AG09319 (cell line): ENCODE measurements around the gene SLC39A11.

Experiments
- DNase-seq: peaks from one replicate; pipeline ENCODE4 v3.0.0-alpha.2; 2010; ENCODE audit warnings: low read depth; ENCODE audit errors: extremely low read depth
- TF ChIP-seq, protein P1 (sequence below): IDR thresholded peaks from 2 replicates; pipeline ENCODE4 v1.5.1; 2011; ENCODE audit warnings: low read depth, mild to moderate bottlenecking, inconsistent platforms, low read length, moderate library complexity

SLC39A11 gene

DNA sequence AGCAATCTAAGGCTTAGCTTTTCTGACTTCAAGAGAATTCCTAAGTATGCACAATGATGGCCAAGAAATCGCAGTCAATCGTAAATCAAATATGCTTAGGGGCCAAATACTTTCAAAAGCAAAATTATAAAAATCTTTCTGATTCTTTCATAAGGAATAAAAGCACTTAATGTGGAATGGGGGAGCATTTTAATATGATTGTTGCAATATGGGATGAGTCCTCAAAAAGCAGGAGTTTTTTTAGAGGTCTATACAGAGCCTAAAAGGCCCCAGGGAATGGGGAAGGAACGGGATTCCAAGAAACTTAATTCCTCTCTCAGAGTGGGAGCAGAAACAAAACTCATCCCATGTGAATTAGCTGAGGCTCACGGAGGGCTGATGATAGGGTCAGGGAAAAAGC, 14.7 kb upstream of the SLC39A11 start:
- DNase-seq, result no peak
- TF ChIP-seq, protein P1, sequence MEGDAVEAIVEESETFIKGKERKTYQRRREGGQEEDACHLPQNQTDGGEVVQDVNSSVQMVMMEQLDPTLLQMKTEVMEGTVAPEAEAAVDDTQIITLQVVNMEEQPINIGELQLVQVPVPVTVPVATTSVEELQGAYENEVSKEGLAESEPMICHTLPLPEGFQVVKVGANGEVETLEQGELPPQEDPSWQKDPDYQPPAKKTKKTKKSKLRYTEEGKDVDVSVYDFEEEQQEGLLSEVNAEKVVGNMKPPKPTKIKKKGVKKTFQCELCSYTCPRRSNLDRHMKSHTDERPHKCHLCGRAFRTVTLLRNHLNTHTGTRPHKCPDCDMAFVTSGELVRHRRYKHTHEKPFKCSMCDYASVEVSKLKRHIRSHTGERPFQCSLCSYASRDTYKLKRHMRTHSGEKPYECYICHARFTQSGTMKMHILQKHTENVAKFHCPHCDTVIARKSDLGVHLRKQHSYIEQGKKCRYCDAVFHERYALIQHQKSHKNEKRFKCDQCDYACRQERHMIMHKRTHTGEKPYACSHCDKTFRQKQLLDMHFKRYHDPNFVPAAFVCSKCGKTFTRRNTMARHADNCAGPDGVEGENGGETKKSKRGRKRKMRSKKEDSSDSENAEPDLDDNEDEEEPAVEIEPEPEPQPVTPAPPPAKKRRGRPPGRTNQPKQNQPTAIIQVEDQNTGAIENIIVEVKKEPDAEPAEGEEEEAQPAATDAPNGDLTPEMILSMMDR, result no peak

DNA sequence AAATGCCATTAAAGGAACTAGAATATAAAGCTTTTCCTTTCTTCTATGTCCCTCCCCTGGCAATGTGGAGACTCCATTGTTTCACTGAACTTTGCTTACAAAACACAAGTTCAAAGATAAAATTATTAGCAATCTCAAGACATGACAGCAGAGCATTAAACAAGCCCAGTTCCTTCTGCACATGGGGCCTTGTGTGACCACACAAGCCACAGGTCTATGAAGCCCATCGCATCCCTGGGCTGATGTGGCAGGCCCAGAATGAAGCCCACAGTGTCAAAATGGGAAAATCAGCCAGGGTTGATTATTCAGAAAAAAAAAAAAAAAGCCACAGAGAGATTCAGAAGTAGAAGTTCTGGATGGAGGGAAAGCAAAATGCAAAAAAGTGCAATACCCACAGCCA, 12.9 kb upstream of the SLC39A11 start:
- TF ChIP-seq, protein P1, result no peak
- no peak for DNase-seq

DNA sequence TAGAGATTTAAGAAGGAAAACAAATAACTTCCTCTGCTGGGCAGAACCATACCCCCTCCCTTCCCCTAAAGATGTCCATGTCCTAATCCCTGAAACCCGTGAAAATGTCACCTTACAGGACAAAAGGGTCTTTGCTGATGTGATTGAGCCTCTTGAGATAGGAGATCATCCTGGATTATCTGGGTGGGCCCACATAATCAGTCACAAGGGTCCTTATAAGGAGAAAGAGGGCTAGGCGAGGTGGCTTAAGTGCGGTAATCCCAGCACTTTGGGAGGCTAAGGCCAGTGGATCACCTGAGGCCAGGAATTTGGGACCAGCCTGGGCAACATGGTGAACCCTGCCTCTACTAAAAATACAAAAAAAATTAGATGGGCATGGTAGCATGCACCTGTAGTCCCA, 12.0 kb upstream of the SLC39A11 start:
- TF ChIP-seq, protein P1, result no peak
- no peak for DNase-seq

DNA sequence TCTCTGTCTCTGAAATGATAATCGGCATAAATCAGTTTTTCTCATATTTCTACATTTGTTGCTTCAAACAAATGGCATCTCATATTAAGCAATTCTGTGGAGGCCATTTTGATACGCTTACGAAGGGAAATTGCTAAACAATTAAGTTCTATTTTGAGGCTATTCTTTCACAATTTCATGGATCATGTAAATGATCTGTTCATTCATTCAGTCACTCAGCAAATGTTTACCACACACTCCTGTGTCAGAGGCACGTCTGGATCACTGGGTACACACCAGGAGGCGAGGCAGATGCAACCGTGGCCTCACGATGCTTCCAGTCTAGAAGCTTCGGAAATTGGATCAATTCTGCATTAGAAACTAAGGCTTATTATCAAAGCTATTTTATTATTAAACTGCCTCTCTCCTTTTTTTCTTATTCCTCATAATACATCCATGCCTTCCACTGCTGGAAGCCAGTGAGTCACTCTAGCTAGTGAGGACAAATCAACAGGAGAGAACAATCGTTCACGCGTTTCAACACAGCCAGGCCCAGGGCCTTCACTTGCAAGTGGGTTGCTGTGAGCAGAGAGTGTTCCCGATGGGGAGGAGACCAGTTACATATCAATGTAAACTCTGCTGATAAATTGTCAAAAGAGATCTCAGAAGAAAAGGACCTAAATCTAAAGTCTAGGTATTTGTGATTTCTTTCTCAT, 11.3 kb upstream of the SLC39A11 start:
- no peak for DNase-seq
- TF ChIP-seq, protein P1, result no peak

DNA sequence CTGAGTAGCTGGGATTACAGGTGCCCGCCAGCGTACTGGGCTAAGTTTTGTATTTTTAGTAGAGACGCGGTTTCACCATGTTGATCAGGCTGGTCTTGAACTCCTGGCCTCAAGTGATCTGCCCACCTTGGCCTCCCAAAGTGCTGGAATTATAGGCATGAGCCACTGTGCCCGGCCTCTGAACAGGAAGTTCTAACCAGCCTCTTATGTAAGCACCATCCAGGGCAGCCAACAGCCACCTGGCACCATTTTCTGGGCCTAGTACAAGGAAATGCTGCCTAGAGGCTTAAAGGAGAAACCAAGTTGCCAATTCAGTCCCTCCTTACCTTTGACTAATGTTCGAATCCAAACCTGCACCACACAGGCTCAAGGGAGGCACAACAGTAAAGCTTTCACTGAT, 8.5 kb upstream of the SLC39A11 start:
- TF ChIP-seq, protein P1, result no peak
- no peak for DNase-seq

DNA sequence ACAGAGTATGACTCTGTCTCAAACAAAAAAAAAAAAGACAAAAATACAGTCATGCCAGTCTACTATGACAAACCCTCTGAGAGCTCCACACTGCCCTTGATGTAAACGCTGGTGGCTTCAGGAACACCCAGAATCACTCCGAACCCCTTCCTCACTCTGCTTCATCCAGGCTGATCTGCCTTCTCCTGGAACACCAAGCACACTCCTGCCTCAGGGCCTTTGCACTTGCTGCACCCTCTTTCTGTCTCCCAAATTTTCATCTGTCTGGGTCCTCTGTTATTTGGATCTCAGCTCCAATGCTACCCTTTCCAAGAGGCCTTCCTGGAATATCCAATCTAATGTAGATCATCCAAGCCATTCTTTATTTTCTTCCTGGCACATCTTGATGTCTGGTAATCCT, 7.9 kb upstream of the SLC39A11 start:
- DNase-seq, result no peak
- TF ChIP-seq, protein P1, result no peak

DNA sequence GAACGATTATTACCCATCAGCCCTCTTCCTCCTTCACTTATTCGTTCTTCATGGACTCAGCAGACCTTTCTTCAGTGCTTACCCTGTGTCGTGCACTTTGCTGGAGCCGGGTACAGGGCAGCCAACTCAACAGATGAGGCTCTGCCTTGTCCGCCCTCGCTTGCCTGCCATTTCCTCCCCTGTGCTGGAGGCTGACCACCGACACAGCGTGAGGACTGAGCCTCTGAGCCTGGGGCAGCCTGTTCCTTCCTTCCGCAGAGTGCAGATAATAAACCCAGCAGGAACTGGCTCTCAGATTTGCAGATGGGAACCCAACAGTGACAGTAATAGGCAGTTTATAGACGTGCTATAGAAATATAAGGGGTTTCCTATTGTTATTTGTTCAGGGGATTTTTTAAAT, 7.0 kb upstream of the SLC39A11 start:
- DNase-seq, result no peak
- TF ChIP-seq, protein P1, result no peak
